OCI-LY1 (cell line): ENCODE measurements around the gene RAI1.
A peak's percentile ranks its signal among the peaks of the same experiment; 100 is the strongest.

ENCODE experiments used
- H2AFZ ChIP-seq: fragments of 200-600 bp; sonication (generic), shearing (Covaris generic); 2 replicates; pipeline ENCODE4 v1.6.0; 2014; ENCODE audit warnings: antibody characterized with exemption, mild to moderate bottlenecking, low read length
- H3F3A ChIP-seq: fragments of 200-600 bp; sonication (generic), shearing (Covaris generic); 2 replicates; pipeline ENCODE4 v1.6.0; 2014; ENCODE audit warnings: mild to moderate bottlenecking, antibody characterized with exemption, low read length, moderate library complexity; ENCODE audit not compliant: insufficient read depth
- H3K27ac ChIP-seq: fragments of 200-600 bp; sonication (generic); 2 replicates; pipeline ENCODE4 v1.5.1; 2014; ENCODE audit warnings: low read length, mixed run types, mild to moderate bottlenecking, low read depth; ENCODE audit not compliant: poor library complexity, severe bottlenecking
- H3K27me3 ChIP-seq: fragments of 200-600 bp; sonication (generic); 2 replicates; pipeline ENCODE4 v1.6.0; 2014; ENCODE audit warnings: antibody characterized with exemption, mild to moderate bottlenecking, low read length, moderate library complexity; ENCODE audit not compliant: insufficient read depth
- H3K36me3 ChIP-seq: fragments of 200-600 bp; sonication (generic); 2 replicates; pipeline ENCODE4 v1.6.1; 2014; ENCODE audit warnings: mild to moderate bottlenecking, antibody characterized with exemption, low read length, moderate library complexity, mixed read lengths; ENCODE audit not compliant: insufficient read depth
- H3K4me1 ChIP-seq: fragments of 200-600 bp; sonication (generic); 2 replicates; pipeline ENCODE4 v1.5.1; 2014; ENCODE audit warnings: mild to moderate bottlenecking, low read length, moderate library complexity; ENCODE audit not compliant: insufficient read depth, severe bottlenecking
- H3K4me2 ChIP-seq: fragments of 200-600 bp; sonication (generic), shearing (Covaris generic); 2 replicates; pipeline ENCODE4 v1.6.1; 2014; ENCODE audit warnings: low read length
- H3K4me3 ChIP-seq: fragments of 200-600 bp; sonication (generic); 2 replicates; pipeline ENCODE4 v1.5.1; 2014; ENCODE audit warnings: low read length, low read depth, mild to moderate bottlenecking, mixed read lengths; ENCODE audit not compliant: poor library complexity, severe bottlenecking
- H3K79me2 ChIP-seq: fragments of 200-600 bp; shearing (Covaris generic); 2 replicates; pipeline ENCODE4 v1.6.1; 2016; ENCODE audit warnings: mixed run types, low read length, mixed read lengths; ENCODE audit not compliant: insufficient read depth
- H3K9ac ChIP-seq: fragments of 200-600 bp; sonication (generic), shearing (Covaris generic); 2 replicates; pipeline ENCODE4 v1.6.1; 2014; ENCODE audit warnings: mild to moderate bottlenecking, low read length, mixed read lengths
- H3K9me2 ChIP-seq: fragments of 200-600 bp; sonication (generic), shearing (Covaris generic); 2 replicates; pipeline ENCODE4 v1.6.1; 2014; ENCODE audit warnings: low read depth, mild to moderate bottlenecking, low read length, mixed read lengths
- H3K9me3 ChIP-seq: fragments of 200-600 bp; shearing (Covaris generic); 2 replicates; pipeline ENCODE4 v1.6.1; 2014; ENCODE audit warnings: low read length, mixed read lengths
- H4K20me1 ChIP-seq: fragments of 200-600 bp; sonication (generic), shearing (Covaris generic); 2 replicates; pipeline ENCODE4 v1.6.0; 2016; ENCODE audit warnings: mild to moderate bottlenecking, low read length; ENCODE audit not compliant: insufficient read depth
- EZH2 ChIP-seq: fragments of 200-600 bp; sonication (generic), shearing (Covaris generic); IDR thresholded peaks from 2 replicates; pipeline ENCODE4 v1.8.0; 2017; ENCODE audit warnings: borderline replicate concordance, mixed run types, mild to moderate bottlenecking, antibody characterized with exemption, low read length, moderate library complexity, mixed read lengths
- TF ChIP-seq, protein P1 (sequence below): fragments of 200-600 bp; sonication (generic), shearing (Covaris generic); IDR thresholded peaks from 2 replicates; pipeline ENCODE4 v1.5.1; 2017; ENCODE audit warnings: mild to moderate bottlenecking, antibody characterized with exemption, low read length, moderate library complexity, mixed read lengths

RAI1 gene

DNA sequence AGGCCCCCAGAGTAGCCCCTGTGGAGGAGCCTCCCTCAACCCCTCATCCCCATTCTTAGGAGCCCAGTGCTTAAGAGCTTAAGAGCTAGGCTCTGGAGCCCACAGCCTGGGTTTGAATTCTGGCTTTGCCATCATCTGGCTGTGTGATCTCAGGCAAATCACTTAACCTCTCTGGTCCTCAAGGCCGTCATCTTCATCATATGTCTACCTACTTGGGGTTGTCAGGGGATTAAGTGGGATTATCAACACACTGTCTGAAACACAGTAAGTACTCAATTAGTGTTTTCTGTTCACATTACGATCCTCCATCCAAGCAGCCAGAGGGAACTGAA is 150.7 kb downstream of the RAI1 start:
- no peak for TF ChIP-seq EZH2
- TF ChIP-seq, protein P1, sequence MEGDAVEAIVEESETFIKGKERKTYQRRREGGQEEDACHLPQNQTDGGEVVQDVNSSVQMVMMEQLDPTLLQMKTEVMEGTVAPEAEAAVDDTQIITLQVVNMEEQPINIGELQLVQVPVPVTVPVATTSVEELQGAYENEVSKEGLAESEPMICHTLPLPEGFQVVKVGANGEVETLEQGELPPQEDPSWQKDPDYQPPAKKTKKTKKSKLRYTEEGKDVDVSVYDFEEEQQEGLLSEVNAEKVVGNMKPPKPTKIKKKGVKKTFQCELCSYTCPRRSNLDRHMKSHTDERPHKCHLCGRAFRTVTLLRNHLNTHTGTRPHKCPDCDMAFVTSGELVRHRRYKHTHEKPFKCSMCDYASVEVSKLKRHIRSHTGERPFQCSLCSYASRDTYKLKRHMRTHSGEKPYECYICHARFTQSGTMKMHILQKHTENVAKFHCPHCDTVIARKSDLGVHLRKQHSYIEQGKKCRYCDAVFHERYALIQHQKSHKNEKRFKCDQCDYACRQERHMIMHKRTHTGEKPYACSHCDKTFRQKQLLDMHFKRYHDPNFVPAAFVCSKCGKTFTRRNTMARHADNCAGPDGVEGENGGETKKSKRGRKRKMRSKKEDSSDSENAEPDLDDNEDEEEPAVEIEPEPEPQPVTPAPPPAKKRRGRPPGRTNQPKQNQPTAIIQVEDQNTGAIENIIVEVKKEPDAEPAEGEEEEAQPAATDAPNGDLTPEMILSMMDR: no peak
- Histone ChIP-seq H4K20me1 (no peaks in the 10 kb centered on the region), H3K9me2 (no peaks in the 10 kb centered on the region), H3K4me3 (no peak overlapping the region), H3K36me3 (peaks cover 22% of the 10 kb centered on the region), H3K4me2 (no peak overlapping the region), H3F3A (0 out of 2 replicates have a peak, but pooled peaks cover 2% of the 10 kb centered on the region), H2AFZ (no peak overlapping the region), H3K27me3 (no peaks in the 10 kb centered on the region), H3K9me3 (no peaks in the 10 kb centered on the region), H3K79me2 (0 out of 2 replicates have a peak, but pooled peaks cover 2% of the 10 kb centered on the region), H3K4me1 (peaks cover 65% of the 10 kb centered on the region), H3K9ac (no peak overlapping the region), H3K27ac (peak overlapping the region; percentile 30)

DNA sequence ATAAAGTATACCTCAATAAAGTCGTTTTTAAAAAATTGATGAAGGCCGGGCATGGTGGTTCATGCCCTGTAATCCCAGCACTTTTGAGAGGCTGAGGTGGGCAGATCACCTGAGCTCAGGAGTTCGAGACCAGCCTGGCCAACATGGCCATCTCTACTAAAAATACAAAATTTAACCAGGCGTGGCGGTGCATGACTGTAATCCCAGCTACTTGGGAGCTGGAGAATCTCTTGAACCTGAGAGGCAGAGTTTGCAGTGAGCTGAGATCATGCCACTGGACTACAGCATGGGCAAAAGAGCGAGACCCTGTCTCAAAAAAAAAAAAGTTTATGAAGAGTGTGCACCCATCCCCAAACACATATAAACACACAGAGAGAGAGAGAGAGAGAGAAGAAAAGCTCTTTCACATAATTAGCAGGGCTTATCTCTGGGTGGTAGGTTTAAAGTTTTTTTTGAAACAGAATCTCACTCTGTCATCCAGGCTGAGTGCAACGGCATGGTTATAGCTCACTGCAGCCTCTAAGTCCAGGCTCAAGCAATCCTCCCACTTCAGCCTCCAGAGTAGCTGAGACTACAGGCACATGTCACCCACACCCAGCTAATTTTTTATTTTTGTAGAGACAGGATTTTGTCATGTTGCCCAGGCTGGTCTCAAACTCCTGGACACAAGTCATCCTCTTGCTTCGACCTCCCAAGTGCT is 152.6 kb downstream of the RAI1 start:
- peaks cover 18% of the 10 kb centered on the region for H3K36me3 ChIP-seq
- 0 out of 2 replicates have a peak, but pooled peaks cover 2% of the 10 kb centered on the region for H3K79me2 ChIP-seq
- H3K9me3 ChIP-seq: no peaks in the 10 kb centered on the region
- H3K9me2 ChIP-seq: no peaks in the 10 kb centered on the region
- H3F3A ChIP-seq: 0 out of 2 replicates have a peak, but pooled peaks cover 2% of the 10 kb centered on the region
- no peaks in the 10 kb centered on the region for H4K20me1 ChIP-seq
- no peak for TF ChIP-seq EZH2
- TF ChIP-seq, protein P1: no peak
- H3K4me2 ChIP-seq: peak overlapping the region; percentile 97; the same call in 1 of the 2 replicates
- H3K4me1 ChIP-seq: peaks cover 65% of the 10 kb centered on the region
- no peak overlapping the region for H2AFZ ChIP-seq
- H3K9ac ChIP-seq: peak overlapping the region; percentile 97; the same call in 1 of the 2 replicates
- no peaks in the 10 kb centered on the region for H3K27me3 ChIP-seq
- H3K27ac ChIP-seq: peak overlapping the region; percentile 92
- H3K4me3 ChIP-seq: no peak overlapping the region

DNA sequence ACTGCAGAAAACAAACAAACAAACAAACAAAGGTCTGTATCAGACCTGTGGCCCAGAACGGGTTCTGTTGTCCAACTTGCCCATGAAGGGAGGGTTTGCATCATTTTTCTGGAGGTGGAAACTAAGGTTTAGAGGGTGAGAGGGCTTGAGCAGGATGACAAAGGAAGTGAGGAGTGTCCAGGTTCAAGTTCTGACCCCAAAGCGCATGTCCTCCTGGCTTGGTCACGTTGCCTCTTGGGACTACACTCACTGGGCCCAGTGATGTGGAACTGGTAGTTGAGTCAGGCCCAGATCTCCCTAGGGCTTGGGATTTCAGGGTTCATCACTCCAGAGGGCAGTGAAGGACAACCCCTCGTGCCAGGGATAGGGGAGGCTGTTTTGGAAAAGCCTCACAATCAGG is 153.7 kb downstream of the RAI1 start:
- Histone ChIP-seq H3K4me3 (peak overlapping the region; percentile 94), H2AFZ (no peak overlapping the region), H3K27ac (peak overlapping the region; percentile 92), H3K79me2 (0 out of 2 replicates have a peak, but pooled peaks cover 2% of the 10 kb centered on the region), H4K20me1 (no peaks in the 10 kb centered on the region), H3K9me2 (no peaks in the 10 kb centered on the region), H3K4me1 (peaks cover 66% of the 10 kb centered on the region), H3K9me3 (no peaks in the 10 kb centered on the region), H3K4me2 (peak overlapping the region; percentile 97), H3K36me3 (peaks cover 18% of the 10 kb centered on the region), H3K27me3 (no peaks in the 10 kb centered on the region), H3F3A (0 out of 2 replicates have a peak, but pooled peaks cover 2% of the 10 kb centered on the region), H3K9ac (peak overlapping the region; percentile 97)
- no peak for TF ChIP-seq EZH2
- TF ChIP-seq, protein P1: no peak
